ENCODE results near the gene TNFAIP2.
"Not testable (repeated sequence)": the region's sequence is repeated elsewhere in the genome, so short reads cannot be mapped to it uniquely, and the experiment has no call there.

Gene TNFAIP2

DNA sequence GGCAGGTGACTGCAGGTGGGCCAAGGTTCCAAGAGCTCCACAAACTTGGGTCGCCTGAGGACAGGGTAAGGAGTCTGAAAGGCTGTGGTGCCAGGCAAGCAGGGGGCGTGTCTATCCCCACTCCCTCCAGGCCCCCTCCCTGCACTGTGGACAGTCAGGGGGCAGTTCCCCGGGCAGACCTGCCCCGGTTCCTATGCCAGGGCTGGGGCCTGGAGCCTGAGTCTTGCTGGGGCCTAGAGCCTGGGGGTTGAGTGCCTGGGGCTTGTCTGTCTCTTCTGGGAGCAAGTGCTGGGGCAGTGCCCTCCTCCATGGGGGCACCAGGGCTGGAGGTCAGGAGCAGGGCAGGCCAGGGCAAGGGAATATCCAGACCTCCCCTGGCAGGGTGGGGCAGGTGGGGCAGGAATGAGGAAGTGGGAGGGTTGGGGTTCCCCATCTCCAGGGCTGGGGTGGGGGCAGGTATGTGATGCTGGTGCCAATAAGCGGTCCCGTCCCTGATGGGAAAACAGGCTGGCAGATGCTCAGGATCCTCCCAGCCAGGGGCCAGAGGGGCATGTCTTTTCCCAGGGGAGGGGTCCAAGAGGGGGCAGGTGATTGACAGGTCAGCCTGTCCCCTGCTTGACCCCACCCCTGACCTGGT, 11.9 kb upstream of the TNFAIP2 start:
- TF ChIP-seq, protein P1, sequence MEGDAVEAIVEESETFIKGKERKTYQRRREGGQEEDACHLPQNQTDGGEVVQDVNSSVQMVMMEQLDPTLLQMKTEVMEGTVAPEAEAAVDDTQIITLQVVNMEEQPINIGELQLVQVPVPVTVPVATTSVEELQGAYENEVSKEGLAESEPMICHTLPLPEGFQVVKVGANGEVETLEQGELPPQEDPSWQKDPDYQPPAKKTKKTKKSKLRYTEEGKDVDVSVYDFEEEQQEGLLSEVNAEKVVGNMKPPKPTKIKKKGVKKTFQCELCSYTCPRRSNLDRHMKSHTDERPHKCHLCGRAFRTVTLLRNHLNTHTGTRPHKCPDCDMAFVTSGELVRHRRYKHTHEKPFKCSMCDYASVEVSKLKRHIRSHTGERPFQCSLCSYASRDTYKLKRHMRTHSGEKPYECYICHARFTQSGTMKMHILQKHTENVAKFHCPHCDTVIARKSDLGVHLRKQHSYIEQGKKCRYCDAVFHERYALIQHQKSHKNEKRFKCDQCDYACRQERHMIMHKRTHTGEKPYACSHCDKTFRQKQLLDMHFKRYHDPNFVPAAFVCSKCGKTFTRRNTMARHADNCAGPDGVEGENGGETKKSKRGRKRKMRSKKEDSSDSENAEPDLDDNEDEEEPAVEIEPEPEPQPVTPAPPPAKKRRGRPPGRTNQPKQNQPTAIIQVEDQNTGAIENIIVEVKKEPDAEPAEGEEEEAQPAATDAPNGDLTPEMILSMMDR (IDR thresholded peaks at IDR 0.05), result no peak
- Histone ChIP-seq H3K4me1 (peaks cover 32% of the 10 kb centered on the region), H3K36me3 (ENCODE audit: control insufficient read depth, insufficient read depth, low read length) (no peaks in the 10 kb centered on the region), H2AFZ (peak overlapping the region; percentile 71), H3K9me3 (ENCODE audit: control insufficient read depth, low read length) (no peaks in the 10 kb centered on the region), H3K27me3 (ENCODE audit: control insufficient read depth, insufficient read depth, low read length) (no peaks in the 10 kb centered on the region), H3K9ac (no peak overlapping the region), H3K4me3 (ENCODE audit: low read depth, low read length) (no peak overlapping the region), H3K4me2 (ENCODE audit: low read length) (no peak overlapping the region), H3K79me2 (no peaks in the 10 kb centered on the region), H3K27ac (peak overlapping the region; percentile 85)

DNA sequence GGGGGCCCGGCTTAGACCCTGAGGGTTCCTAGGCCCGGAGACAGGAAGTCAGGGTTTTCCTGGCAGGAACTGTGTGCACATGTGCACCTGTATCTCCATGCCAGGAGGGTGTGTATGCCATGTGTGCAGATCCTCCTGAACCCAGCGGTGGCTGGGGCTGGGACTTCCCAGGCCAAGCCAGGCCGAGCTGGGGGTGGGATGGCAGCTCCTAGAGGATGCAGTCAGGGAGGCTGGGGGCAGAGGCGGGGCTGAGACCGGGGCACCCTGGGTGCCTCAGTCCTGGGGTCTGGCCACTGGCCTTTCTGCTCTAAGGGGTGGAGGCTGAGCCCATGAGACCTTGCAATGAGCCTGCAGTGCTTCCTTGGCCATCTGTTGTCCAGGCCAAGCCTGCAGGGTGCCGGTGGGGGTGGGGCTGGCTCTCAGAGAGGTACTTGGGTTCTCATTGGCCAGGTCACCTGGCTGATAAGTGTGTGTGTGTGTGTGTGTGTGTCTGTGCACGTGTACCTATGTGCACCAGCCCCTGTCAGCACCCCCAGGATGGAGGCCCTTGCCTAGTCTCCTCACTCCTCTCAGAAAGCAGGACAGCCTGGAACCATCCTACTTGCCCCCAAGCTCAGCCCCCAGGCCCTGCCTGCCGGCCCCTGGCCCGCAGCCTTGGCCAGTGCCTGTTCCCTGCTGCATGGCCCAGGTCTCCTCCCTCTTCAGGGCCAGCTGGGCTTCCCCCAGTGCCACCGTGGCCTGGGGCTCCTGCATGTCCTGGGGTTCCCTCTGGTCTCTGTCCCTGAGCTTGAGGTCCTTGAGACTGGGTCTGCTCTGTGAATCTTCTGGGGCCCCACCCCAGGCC, 10.6 kb upstream of the TNFAIP2 start:
- Histone ChIP-seq H3K27me3 (ENCODE audit: control insufficient read depth, insufficient read depth, low read length) (no peaks in the 10 kb centered on the region), H3K4me3 (ENCODE audit: low read depth, low read length) (no peak overlapping the region), H3K9ac (no peak overlapping the region), H3K4me2 (ENCODE audit: low read length) (no peak overlapping the region), H3K9me3 (ENCODE audit: control insufficient read depth, low read length) (no peaks in the 10 kb centered on the region), H3K27ac (no peak overlapping the region), H3K36me3 (ENCODE audit: control insufficient read depth, insufficient read depth, low read length) (no peaks in the 10 kb centered on the region), H3K4me1 (peaks cover 32% of the 10 kb centered on the region), H3K79me2 (no peaks in the 10 kb centered on the region), H2AFZ (no peak overlapping the region)
- TF ChIP-seq, protein P1 (IDR thresholded peaks at IDR 0.05), result no peak

DNA sequence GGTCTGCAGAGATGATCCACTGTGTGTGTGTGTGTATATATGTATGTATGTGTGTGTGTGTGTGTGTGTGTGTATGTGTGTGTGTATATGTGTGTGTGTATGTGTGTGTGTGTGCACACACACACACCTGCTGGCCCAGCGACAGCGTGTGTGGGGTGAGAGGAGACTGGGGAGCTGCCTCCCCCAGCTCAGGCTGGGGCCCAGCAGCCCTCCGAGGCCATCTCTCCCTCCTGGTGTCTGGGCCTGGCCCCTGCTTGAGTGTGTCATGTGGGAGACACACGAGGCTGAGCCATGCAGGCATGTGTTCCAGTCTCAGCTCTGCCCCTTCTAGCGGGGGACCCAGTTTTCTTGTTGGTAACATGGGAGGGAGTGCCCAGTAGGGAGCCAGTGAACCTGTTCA, 10.0 kb upstream of the TNFAIP2 start:
- Histone ChIP-seq H2AFZ (no peak overlapping the region), H3K4me3 (ENCODE audit: low read depth, low read length) (no peak overlapping the region), H3K9me3 (ENCODE audit: control insufficient read depth, low read length) (no peaks in the 10 kb centered on the region), H3K27ac (no peak overlapping the region), H3K4me2 (ENCODE audit: low read length) (no peak overlapping the region), H3K36me3 (ENCODE audit: control insufficient read depth, insufficient read depth, low read length) (no peaks in the 10 kb centered on the region), H3K9ac (no peak overlapping the region), H3K4me1 (peaks cover 32% of the 10 kb centered on the region), H3K79me2 (no peaks in the 10 kb centered on the region), H3K27me3 (ENCODE audit: control insufficient read depth, insufficient read depth, low read length) (no peaks in the 10 kb centered on the region)
- TF ChIP-seq, protein P1 (IDR thresholded peaks at IDR 0.05), result no peak

DNA sequence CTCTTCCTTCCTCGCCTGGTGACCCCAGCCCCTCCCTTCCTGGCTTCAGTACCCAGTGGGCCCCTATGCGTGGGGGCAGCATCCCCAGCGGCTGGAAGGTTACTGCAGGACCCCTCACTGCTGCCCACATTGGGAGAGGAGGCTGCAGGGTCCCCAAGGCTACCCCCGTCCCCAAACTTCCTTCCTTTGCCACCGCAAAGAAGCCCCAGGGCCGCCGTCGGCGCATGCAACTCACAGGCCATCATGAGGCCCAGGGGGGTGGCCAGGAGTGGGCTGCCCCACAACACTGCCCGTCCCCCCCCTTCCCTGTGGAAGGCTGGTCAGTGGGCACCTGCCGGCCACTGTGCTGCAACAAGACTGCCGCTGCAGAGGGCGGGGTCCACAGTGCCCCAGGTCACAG, 9.5 kb upstream of the TNFAIP2 start:
- Histone ChIP-seq H3K9ac (no peak overlapping the region), H3K9me3 (ENCODE audit: control insufficient read depth, low read length) (no peaks in the 10 kb centered on the region), H3K27ac (no peak overlapping the region), H3K4me3 (ENCODE audit: low read depth, low read length) (no peak overlapping the region), H3K4me2 (ENCODE audit: low read length) (no peak overlapping the region), H3K4me1 (peaks cover 32% of the 10 kb centered on the region), H3K79me2 (no peaks in the 10 kb centered on the region), H3K27me3 (ENCODE audit: control insufficient read depth, insufficient read depth, low read length) (no peaks in the 10 kb centered on the region), H2AFZ (no peak overlapping the region), H3K36me3 (ENCODE audit: control insufficient read depth, insufficient read depth, low read length) (no peaks in the 10 kb centered on the region)
- TF ChIP-seq, protein P1 (IDR thresholded peaks at IDR 0.05), result no peak

DNA sequence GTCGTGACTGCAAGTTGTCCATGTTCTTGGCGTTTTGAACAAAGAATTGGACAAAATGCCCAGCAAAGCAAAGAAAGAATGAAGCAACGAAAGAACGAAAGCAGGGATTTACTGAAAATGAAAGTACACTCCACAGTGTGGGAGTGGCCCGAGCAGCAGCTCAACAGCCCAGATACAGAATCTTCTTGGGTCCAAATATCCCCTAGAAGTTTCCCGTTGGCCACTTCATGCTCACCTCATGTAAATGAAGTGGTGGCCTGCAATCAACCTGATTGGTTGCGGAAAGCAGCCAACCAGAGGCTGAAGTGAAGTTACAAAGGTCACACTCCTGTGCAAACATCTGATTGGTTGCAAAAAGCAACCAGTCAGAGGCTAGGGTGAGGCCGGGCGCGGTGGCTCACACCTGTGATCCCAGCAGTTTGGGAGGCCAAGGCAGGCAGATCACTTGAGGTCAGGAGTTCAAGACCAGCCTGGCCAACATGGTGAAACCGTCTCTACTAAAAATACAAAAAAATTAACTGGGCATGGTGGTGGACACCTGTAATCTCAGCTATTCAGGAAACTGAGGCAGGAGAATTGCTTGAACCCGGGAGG, 8.1 kb upstream of the TNFAIP2 start:
- not testable (repeated sequence) for H3K9me3 ChIP-seq (ENCODE audit: control insufficient read depth, low read length); H3K36me3 ChIP-seq (ENCODE audit: control insufficient read depth, insufficient read depth, low read length); H3K9ac ChIP-seq; H3K27me3 ChIP-seq (ENCODE audit: control insufficient read depth, insufficient read depth, low read length); H3K27ac ChIP-seq; H3K79me2 ChIP-seq; H2AFZ ChIP-seq; H3K4me3 ChIP-seq (ENCODE audit: low read depth, low read length); H3K4me2 ChIP-seq (ENCODE audit: low read length)
- peaks cover 25% of the 10 kb centered on the region for H3K4me1 ChIP-seq

All from parathyroid adenoma (tissue), 2 donors.